IPS DF 4.7 (cell line): ENCODE data around the gene COBL.

Experiments
- DNase-seq: peaks from one replicate; pipeline ENCODE4 v3.0.0-alpha.2; 2013; ENCODE audit warnings: low spot score; ENCODE audit errors: extremely low read depth

Gene COBL

DNA sequence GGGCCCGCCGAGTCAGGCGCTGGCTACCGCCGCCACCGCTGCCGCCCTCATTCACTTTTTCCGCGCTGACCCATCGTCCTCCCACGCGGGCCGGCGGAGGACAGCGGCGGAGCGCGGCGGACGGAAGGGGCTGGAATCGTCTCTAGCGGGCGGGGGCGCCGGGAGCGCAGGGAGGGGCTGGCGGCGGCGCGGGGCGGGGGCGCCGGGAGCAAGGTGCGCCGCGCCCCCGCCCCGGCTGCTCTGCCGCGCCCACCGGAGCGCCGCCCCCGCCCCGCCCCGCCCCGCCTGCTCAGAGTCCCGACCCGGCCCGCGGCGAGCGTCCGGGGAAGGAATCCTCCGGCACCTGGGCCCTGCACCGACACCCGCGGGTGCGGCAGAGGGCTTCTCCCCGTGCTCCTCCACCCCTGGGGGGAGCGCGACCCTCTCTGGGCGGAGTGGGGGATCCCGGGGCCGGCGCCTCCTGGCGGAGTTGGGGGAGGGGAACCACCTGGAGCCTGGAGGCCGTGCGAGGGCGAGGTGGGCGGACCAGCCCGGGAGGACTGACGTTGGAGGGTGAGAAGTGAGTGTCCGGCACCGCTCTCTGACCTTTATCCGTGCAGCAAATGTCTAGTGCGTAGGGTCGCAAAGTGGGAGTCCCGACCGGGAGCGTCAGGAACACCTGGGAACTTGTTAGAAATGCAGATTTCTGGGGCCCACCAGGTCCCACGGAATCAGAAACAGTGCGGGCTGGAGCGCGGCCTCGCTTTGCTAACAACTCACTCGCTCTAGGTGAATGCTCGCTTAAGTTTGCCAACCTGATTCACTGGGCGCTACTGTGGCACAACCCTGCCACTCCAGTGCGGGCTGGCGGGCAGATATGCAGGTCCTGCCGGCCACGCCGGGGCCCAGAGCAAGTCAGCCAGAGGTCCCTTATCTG lies at the start of gene COBL:
Gene COBL (minus strand): TSS at position 144 of the 916 bp plus-strand sequence. CDS start 176 bp downstream, outside the sequence.
- DNase-seq = no peak

DNA sequence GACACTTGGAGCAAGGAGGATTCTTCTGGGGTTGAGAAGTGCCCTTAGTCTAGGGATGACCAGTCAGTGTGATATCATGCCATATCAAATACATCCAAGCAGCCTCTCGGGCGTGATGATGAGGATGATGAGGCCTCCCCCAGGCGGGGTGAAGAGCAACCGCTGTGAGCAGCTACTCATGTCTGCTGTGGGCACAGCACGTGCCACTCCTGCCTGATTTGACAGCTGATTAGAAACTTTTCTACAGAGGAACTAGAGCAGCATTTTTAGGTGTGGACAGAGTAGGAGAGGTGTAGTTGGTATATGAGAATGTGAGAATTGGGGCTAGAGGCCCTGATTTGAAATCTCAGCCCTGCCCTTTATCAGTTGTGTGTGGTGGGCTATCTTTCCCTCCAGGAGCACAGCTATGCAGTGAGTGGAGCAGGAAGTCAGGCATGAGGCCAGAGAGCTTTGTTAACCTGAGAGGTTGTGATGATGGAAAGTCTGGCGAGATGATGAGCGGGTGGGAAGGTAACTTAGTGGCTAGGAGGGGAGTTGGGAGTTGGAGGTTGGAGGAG lies 49.6 kb upstream of the COBL start:
- DNase-seq = no peak

DNA sequence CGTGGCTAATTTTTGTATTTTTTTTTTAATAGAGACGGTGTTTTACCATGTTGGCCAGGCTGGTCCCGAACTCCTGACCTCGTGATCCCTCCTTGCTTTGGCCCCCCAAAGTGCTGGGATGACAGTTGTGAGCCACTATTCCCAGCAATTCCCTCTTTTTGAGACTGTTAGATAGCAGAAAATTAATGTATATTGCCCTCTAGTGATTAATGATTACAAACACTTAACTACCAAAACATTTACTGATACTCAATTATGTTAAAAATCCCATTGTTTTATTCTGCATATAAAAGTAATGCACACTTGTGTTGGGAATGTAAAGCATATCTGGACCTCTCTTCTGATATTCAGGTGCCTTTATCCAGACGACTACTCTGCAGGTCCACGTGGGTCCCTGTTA lies 41.2 kb upstream of the COBL start:
- DNase-seq = no peak

DNA sequence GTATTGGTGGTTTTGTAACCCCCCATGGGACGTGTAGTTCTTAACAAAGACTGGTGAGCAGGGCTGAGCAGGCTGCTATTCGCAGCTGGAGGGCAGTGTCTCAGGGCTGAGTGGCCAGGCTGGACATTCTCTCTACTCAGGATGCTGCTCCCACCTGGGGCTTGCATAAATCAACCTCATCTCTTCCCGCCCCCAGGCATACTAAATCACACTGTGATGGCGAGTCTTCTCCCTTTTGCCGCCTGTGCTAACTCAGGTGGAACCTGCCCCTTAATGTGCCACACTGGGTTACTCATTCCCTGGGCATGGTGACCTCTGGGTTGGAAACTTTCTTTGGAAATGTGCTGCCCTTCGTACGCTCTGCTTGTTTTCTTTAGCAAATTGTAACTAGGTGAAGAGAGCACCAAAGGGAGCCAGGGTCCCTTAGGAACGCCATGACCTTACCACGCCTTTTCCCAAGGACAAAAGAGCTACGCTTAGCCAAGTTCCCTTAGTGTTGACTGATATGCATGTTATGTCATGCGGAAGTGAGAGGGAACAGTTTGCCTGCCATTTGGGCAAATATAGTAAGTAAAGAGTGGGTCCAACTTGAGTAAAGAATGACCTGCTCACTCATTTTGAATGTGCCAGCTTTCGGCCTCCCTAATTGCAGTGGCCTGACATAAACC lies 40.4 kb upstream of the COBL start:
- DNase-seq = no peak

GRCh38 chr7:51354897-51355296 lies 38.3 kb upstream of the COBL start:
- DNase-seq = no peak

DNA sequence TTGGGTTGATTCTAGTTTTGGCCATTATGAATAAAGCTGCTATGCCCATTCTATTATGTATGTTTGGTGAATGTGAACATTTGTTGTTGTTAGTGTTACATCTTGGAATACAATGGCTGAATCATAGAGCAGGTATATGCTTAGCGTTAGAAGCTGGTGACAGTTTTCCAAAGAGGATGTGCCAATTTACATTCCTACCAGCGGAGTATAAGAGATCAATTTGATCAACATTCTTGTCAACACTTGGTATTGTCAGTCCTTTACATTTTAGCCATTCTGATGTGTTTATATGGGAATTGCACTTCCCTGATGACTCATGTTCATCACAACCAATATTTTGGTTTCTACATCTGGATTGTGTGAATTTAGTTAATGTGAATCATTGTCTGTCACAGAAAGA lies 37.8 kb upstream of the COBL start:
- DNase-seq = no peak

DNA sequence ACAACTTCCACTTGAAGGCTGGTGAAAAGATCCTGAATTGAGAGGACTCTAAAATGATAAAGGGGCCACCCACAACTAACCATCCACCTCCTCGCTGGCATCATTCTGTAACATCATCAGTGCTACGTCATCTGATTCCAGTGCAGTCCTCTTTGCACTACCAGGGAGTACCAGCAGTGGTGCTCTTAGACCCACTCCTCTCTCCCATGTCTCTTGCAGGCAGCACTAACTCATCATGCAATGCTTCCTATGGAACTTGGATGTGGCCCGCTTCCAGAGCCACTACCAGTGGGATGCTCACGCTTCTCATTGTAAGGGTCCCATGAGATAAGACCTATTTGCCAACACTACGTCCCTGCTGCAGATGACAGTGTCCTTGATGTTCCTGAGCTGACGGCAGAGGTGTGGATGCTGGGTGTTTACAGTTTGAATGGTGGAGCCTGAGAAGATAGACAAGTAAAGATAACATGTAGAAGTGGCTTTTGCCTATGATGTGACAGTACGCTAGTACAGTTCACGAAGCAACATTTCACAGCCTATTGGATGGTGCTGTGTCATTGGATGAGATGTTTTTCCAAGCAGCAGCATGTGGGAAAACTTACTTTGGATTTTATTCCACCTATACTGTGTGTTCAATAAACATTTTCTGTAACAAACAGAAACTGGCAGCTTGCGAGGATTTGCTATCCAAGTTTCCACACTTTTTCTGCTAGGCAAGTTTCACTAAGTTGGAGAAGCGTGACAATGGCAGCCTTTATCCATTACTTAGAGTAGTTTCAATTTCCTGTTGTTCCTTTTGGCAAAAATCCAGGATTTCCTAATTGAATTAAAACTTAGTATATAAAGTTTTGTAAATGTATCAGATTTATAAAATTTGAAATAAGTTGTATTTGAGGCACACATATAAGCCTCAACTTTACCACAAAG lies 35.8 kb upstream of the COBL start:
- DNase-seq = no peak

DNA sequence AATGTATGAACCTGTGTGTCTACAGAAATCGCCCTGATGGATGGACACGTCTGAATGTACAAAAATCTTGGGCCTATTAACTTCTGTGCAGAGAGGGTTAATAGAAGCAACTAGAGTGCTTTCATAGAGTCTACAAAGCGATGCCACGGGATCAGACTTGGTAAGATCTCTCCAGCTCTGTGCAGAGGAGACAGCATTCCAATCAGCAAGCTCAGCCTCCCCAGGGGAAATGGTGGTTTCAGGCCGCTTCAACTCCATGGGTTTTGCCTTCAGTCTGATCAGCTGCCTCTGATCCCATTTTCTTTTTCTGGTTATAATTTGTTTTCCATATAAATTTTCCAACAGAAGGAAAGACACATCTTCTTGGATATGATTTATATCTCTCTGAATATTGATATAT lies 35.1 kb upstream of the COBL start:
- no peak for DNase-seq

DNA sequence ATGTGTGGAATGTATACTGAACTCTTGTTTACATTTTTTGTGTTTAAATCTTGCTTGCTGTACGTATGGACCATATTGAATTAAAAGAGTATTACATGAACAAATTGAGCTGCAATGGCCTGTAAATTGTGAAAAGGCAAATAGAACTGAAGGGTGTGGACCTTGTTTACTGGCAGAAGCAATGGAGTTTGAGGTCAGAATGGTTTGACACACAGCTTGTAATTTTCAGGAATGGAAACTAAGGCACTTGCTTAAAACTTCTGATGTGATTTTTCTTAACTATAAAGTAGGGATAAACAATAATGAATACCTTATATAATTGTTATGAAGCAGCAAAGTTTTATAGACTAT lies 33.9 kb upstream of the COBL start:
- no peak for DNase-seq

DNA sequence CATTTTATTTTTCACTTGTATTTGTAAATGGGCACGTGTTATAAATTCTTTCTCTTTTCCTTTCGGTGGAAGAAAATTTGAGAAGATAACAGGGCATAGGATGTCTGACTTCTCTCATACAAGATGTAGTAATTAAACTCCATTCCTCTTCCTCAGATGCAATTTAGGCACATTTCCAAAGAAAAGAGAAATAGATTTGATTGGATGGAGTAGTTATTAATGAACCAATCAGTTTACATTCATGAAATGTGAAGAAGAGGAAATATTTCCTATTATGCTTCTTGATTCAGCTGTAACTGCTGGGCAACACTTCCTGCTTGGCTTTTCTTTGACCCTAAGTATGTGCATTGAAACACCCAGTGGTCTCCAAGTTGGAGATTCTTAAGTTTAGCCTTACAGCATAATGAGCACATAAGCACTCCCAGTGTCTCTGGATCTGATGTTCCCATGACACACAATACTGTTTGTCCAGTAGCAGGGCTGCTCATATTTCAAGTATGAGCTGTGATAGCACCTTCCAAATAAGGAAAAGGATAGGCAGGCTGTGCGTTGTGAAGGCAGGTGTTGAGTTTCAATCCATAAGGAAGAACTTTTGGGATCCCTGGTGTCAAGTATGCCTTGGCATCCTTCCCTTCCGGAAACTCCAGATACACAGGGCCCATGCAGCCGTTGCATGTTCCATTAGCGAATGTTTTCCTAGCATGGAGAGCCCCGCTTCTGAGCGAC lies 33.4 kb upstream of the COBL start:
- no peak for DNase-seq

GRCh38 chr7:51346126-51346525 lies 29.5 kb upstream of the COBL start:
- DNase-seq = no peak

GRCh38 chr7:51344406-51345138 lies 28.0 kb upstream of the COBL start:
- no peak for DNase-seq

DNA sequence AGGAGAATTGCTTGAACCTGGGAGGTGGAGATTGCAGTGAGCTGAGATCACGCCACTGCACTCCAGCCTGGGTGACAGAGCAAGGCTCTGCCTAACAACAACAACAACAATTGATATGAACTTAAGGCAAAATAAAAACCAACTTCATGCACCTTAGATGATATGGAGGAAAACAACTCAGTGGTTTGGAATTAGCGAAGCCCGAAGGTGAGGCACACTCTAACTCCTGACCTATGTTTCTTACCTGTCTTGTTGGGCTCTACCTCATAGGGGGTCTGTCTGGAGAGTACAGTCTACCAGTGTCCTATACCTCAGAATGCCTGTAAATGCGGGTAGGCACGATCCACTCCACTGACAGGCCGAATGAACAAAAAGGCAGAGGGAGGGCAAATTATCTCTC lies 24.3 kb upstream of the COBL start:
- no peak for DNase-seq

- no peak for DNase-seq
These were observed 23.6 kb upstream of the COBL start for GRCh38 chr7:51340029-51340838.

- DNase-seq = no peak
These were observed 18.4 kb upstream of the COBL start for GRCh38 chr7:51335057-51335456.

DNA sequence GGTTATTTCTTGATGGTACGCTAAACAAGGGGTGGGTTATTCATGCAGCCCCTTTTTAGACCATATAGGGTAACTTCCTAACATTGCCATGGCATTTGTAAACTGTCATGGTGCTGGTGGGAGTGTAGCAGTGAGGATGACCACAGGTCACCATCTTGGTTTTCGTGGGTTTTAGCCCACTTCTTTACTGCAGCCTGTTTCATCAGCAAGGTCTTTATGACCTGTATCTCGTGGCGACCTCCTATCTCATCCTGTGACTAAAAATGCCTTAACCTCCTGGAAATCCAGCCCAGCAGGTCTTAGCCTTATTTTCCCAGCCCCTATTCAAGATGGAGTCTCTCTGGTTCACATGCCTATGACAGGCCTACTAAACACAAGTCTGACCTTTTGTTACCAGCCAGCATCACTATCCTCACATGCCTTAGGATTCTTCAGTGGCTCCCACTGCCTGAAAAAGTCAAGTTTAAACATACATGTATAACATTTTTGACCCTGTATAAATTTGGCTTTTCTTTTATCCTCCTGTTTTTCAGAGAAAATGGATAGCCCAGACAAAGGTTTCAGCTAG lies 13.2 kb upstream of the COBL start:
- DNase-seq = no peak

- DNase-seq = no peak
These were observed 11.8 kb upstream of the COBL start for GRCh38 chr7:51328351-51328801.

- peak; percentile 93 for DNase-seq
These were observed 10.7 kb upstream of the COBL start for GRCh38 chr7:51327287-51327717.
